Measurements from ENCODE around the gene TTLL11. TPM values are rescaled to one million over a fixed set of nuclear protein-coding genes. Genes with fewer than 3 reads are reported as not detected.

TTLL11 gene
- total RNA-seq, 4 donors from 2014 or later: 20.5 to 41.3 (median 27.6) TPM

DNA sequence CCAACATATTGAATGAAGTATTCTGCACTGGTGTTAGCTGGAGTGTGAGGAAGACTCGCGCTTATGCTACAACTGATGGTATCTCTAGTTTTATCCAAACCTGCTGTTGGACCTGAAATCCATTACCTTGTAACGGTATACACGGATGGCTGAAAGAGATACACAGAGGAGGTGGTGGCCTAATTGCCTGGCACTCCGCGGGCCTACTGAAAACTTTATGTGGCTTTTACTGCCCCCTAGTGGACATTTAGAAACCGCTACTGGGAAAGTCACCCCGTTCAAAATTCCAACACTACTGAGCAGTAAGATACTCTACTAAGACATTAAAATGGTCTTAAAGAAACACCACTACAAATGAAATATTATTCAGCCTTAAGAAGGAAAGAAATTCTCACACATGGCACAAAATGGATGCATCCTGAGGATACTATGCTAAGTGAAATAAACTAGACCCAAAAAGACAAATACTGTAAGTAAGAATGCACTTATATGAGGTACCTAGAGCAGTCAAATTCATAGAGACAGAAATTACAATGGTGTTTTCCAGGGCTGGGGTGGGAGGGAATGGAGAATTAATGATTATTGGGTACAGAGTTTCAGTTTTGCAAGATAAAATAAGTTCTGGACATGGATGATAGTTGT, 100.4 kb downstream of the TTLL11 start:
- TF ChIP-seq, protein P1, sequence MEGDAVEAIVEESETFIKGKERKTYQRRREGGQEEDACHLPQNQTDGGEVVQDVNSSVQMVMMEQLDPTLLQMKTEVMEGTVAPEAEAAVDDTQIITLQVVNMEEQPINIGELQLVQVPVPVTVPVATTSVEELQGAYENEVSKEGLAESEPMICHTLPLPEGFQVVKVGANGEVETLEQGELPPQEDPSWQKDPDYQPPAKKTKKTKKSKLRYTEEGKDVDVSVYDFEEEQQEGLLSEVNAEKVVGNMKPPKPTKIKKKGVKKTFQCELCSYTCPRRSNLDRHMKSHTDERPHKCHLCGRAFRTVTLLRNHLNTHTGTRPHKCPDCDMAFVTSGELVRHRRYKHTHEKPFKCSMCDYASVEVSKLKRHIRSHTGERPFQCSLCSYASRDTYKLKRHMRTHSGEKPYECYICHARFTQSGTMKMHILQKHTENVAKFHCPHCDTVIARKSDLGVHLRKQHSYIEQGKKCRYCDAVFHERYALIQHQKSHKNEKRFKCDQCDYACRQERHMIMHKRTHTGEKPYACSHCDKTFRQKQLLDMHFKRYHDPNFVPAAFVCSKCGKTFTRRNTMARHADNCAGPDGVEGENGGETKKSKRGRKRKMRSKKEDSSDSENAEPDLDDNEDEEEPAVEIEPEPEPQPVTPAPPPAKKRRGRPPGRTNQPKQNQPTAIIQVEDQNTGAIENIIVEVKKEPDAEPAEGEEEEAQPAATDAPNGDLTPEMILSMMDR (IDR thresholded peaks at IDR 0.05): peak; percentile 82 to 86 (median 83)
- TF ChIP-seq POLR2A (IDR thresholded peaks at IDR 0.05; ENCODE audit: low read depth) (no peak), EP300 (IDR thresholded peaks at IDR 0.05) (no peak), POLR2AphosphoS5 (IDR thresholded peaks at IDR 0.05) (no peak)
- intact Hi-C loops (cut with DNase I): loop anchor here (2.0 to 5.0 kb wide), 3 partner anchors 306 to 448 kb away; no protein-coding TSS in a partner anchor
- Histone ChIP-seq H3K4me1 (peaks cover 4 to 14% (median 9%) of the 10 kb centered on the region in 4 donors), H3K9me3 (no peaks in the 10 kb centered on the region), H3K27ac (replicated peaks in 1 of 4) (no peak overlapping the region), H3K36me3 (peaks cover 0 to 14% (median 9%) of the 10 kb centered on the region in 4 donors), H3K4me3 (no peak overlapping the region), H3K27me3 (no peaks in the 10 kb centered on the region)
- peak; percentile 92 for DNase-seq (ENCODE audit: extremely low spot score)
- 16% methylated on average over 8 of the region's 8 CpGs for WGBS

- 92% methylated on average over 4 of the region's 4 CpGs for WGBS
- DNase-seq (ENCODE audit: extremely low spot score): no peak
- peaks cover 0 to 7% (median 4%) of the 10 kb centered on the region in 4 donors for H3K4me1 ChIP-seq
- no peak overlapping the region for H3K27ac ChIP-seq (replicated peaks in 1 of 4)
- no peaks in the 10 kb centered on the region for H3K9me3 ChIP-seq
- no peak overlapping the region for H3K4me3 ChIP-seq
- H3K27me3 ChIP-seq: no peaks in the 10 kb centered on the region
- intact Hi-C loops (cut with DNase I): loop anchor here (5.0 kb wide), 1 partner anchor 354 kb away; no protein-coding TSS in a partner anchor
- peaks cover 0 to 16% (median 10%) of the 10 kb centered on the region in 4 donors for H3K36me3 ChIP-seq
- TF ChIP-seq EP300 (IDR thresholded peaks at IDR 0.05): no peak
- TF ChIP-seq POLR2A (IDR thresholded peaks at IDR 0.05; ENCODE audit: low read depth): no peak
- TF ChIP-seq, protein P1 (IDR thresholded peaks at IDR 0.05): no peak
- no peak for TF ChIP-seq POLR2AphosphoS5 (IDR thresholded peaks at IDR 0.05)
Measured at GRCh38 chr9:121991307-121991661, 101.8 kb downstream of the TTLL11 start.

DNA sequence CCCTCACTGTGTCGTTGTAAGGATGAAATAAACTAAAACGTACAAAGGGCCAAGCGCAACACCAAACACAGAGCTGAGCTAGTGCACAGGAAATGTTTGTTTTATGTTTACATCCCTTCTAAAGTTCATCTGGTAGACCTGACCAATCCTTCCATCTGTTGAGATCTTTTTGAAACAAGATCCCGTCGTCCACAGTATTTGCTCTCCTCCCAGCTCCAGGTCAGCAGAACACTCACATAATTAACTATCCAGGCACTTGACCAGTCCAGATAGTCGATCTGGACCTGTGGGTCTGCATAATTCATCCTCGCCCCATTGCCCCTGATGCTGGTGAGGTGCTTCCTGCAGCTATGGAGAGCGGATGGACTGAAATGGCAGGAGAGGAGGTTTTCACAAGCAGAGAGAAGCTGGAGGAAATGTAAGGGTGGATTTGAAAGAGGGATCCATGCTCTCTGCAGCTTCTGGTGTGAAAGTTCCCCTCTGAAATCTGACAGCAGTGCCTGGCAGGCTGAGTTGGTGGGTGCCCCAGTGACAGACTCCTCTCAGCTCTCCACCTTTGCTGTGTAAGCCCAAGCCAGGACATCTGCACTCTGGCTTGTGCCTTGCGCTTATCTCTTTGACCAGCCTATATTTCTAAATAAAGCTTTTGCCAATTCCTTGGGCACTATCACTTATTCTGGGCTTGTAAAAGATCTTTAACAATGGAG, 102.4 kb downstream of the TTLL11 start:
- WGBS: 83% methylated on average over 8 of the region's 9 CpGs
- Histone ChIP-seq H3K27ac (replicated peaks in 1 of 4) (no peak overlapping the region), H3K36me3 (peaks cover 0 to 16% (median 10%) of the 10 kb centered on the region in 4 donors), H3K9me3 (no peaks in the 10 kb centered on the region), H3K4me1 (peaks cover 0 to 10% (median 6%) of the 10 kb centered on the region in 4 donors), H3K4me3 (no peak overlapping the region), H3K27me3 (no peaks in the 10 kb centered on the region)
- intact Hi-C loops (cut with DNase I): loop anchor here (5.0 kb wide), 1 partner anchor 353 kb away; no protein-coding TSS in a partner anchor
- no peak for TF ChIP-seq POLR2AphosphoS5 (IDR thresholded peaks at IDR 0.05)
- DNase-seq (ENCODE audit: extremely low spot score): no peak

DNA sequence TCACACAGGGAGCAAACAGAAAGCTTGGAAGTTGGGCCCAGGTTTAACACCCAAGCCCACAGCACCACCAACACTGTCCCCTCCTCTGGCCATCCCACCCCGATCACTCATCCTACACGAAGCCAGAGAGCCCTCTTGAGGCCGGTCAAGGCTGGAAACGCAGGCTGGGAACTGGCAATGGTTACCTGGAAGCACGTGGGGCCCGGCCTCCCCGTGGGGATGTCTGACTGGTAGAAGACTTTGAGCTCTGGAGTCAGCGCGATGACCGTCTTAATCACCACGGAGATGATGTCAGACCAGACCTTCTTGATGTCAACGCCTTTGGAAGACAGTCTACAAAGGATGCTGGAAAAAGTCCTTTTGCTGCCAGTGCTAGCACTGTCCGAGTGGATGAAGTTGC, 104.1 kb downstream of the TTLL11 start:
- intact Hi-C loops (cut with DNase I): loop anchor here (10.0 kb wide), 1 partner anchor 184 kb away; no protein-coding TSS in a partner anchor
- Histone ChIP-seq H3K4me3 (no peak overlapping the region), H3K27ac (replicated peaks in 1 of 4) (no peak overlapping the region), H3K9me3 (no peaks in the 10 kb centered on the region), H3K36me3 (peaks cover 0 to 16% (median 10%) of the 10 kb centered on the region in 4 donors), H3K27me3 (no peaks in the 10 kb centered on the region), H3K4me1 (peaks cover 5 to 23% (median 12%) of the 10 kb centered on the region in 4 donors)
- 81% methylated on average over 12 of the region's 13 CpGs for WGBS
- no peak for TF ChIP-seq POLR2AphosphoS5 (IDR thresholded peaks at IDR 0.05)
- no peak for TF ChIP-seq EP300 (IDR thresholded peaks at IDR 0.05)
- no peak for DNase-seq (ENCODE audit: extremely low spot score)

GRCh38 chr9:121987314-121987713, 105.8 kb downstream of the TTLL11 start:
- 89% methylated on average over 7 of the region's 7 CpGs for WGBS
- TF ChIP-seq POLR2AphosphoS5 (IDR thresholded peaks at IDR 0.05): no peak
- TF ChIP-seq, protein P1 (IDR thresholded peaks at IDR 0.05): no peak
- TF ChIP-seq EP300 (IDR thresholded peaks at IDR 0.05): no peak
- no peak for TF ChIP-seq POLR2A (IDR thresholded peaks at IDR 0.05; ENCODE audit: low read depth)
- H3K9me3 ChIP-seq: no peaks in the 10 kb centered on the region
- intact Hi-C loops (cut with DNase I): loop anchor here (10.0 kb wide), 1 partner anchor 183 kb away; no protein-coding TSS in a partner anchor
- peaks cover 0 to 16% (median 10%) of the 10 kb centered on the region in 4 donors for H3K36me3 ChIP-seq
- H3K27me3 ChIP-seq: no peaks in the 10 kb centered on the region
- H3K27ac ChIP-seq (replicated peaks in 1 of 4): no peak overlapping the region
- no peak for DNase-seq (ENCODE audit: extremely low spot score)
- H3K4me1 ChIP-seq: peaks cover 5 to 19% (median 11%) of the 10 kb centered on the region in 4 donors
- H3K4me3 ChIP-seq: no peak overlapping the region

Data from esophagus muscularis mucosa (tissue), 4 donors.